Measurements from ENCODE around the gene NDNF.

Gene NDNF

GRCh38 chr4:121054373-121054772 is 18.0 kb downstream of the NDNF start:
- H3K4me3 ChIP-seq (ENCODE audit: low read depth in 1 of 2, low read length in 2 of 2) = no peak overlapping the region
- H3K27ac ChIP-seq (ENCODE audit: low read depth, low read length) = no peak overlapping the region
- H3K36me3 ChIP-seq (ENCODE audit: control insufficient read depth in 1 of 2, insufficient read depth in 2 of 2, low read length in 2 of 2) = no peaks in the 10 kb centered on the region
- H3K27me3 ChIP-seq (ENCODE audit: control insufficient read depth in 1 of 2, insufficient read depth in 2 of 2, low read length in 2 of 2) = no peaks in the 10 kb centered on the region
- H3K9ac ChIP-seq (ENCODE audit: low read depth in 1 of 2, low read length in 2 of 2) = no peak overlapping the region
- no peaks in the 10 kb centered on the region for H3K4me1 ChIP-seq (ENCODE audit: control insufficient read depth in 1 of 2, insufficient read depth in 2 of 2, low read length in 2 of 2)
- no peaks in the 10 kb centered on the region for H3K9me3 ChIP-seq (ENCODE audit: control insufficient read depth in 1 of 2, low read length in 2 of 2)

- H3K27me3 ChIP-seq (ENCODE audit: control insufficient read depth in 1 of 2, insufficient read depth in 2 of 2, low read length in 2 of 2) = no peaks in the 10 kb centered on the region
- no peaks in the 10 kb centered on the region for H3K36me3 ChIP-seq (ENCODE audit: control insufficient read depth in 1 of 2, insufficient read depth in 2 of 2, low read length in 2 of 2)
- H3K27ac ChIP-seq (ENCODE audit: low read depth, low read length) = no peak overlapping the region
- no peak overlapping the region for H3K4me3 ChIP-seq (ENCODE audit: low read depth in 1 of 2, low read length in 2 of 2)
- no peaks in the 10 kb centered on the region for H3K9me3 ChIP-seq (ENCODE audit: control insufficient read depth in 1 of 2, low read length in 2 of 2)
- H3K9ac ChIP-seq (ENCODE audit: low read depth in 1 of 2, low read length in 2 of 2) = no peak overlapping the region
- no peaks in the 10 kb centered on the region for H3K4me1 ChIP-seq (ENCODE audit: control insufficient read depth in 1 of 2, insufficient read depth in 2 of 2, low read length in 2 of 2)
These were observed 18.7 kb downstream of the NDNF start for GRCh38 chr4:121053601-121054143.

- no peaks in the 10 kb centered on the region for H3K4me1 ChIP-seq (ENCODE audit: control insufficient read depth in 1 of 2, insufficient read depth in 2 of 2, low read length in 2 of 2)
- no peaks in the 10 kb centered on the region for H3K9me3 ChIP-seq (ENCODE audit: control insufficient read depth in 1 of 2, low read length in 2 of 2)
- no peak overlapping the region for H3K27ac ChIP-seq (ENCODE audit: low read depth, low read length)
- H3K4me3 ChIP-seq (ENCODE audit: low read depth in 1 of 2, low read length in 2 of 2) = no peak overlapping the region
- no peaks in the 10 kb centered on the region for H3K27me3 ChIP-seq (ENCODE audit: control insufficient read depth in 1 of 2, insufficient read depth in 2 of 2, low read length in 2 of 2)
- no peak overlapping the region for H3K9ac ChIP-seq (ENCODE audit: low read depth in 1 of 2, low read length in 2 of 2)
- no peaks in the 10 kb centered on the region for H3K36me3 ChIP-seq (ENCODE audit: control insufficient read depth in 1 of 2, insufficient read depth in 2 of 2, low read length in 2 of 2)
These were observed 22.0 kb downstream of the NDNF start for GRCh38 chr4:121050300-121050699.

- Histone ChIP-seq H3K9ac (ENCODE audit: low read depth in 1 of 2, low read length in 2 of 2) (no peak overlapping the region), H3K9me3 (ENCODE audit: control insufficient read depth in 1 of 2, low read length in 2 of 2) (no peaks in the 10 kb centered on the region), H3K27me3 (ENCODE audit: control insufficient read depth in 1 of 2, insufficient read depth in 2 of 2, low read length in 2 of 2) (no peaks in the 10 kb centered on the region), H3K4me3 (ENCODE audit: low read depth in 1 of 2, low read length in 2 of 2) (no peak overlapping the region), H3K27ac (ENCODE audit: low read depth, low read length) (no peak overlapping the region), H3K36me3 (ENCODE audit: control insufficient read depth in 1 of 2, insufficient read depth in 2 of 2, low read length in 2 of 2) (no peaks in the 10 kb centered on the region), H3K4me1 (ENCODE audit: control insufficient read depth in 1 of 2, insufficient read depth in 2 of 2, low read length in 2 of 2) (no peaks in the 10 kb centered on the region)
These were observed 23.2 kb downstream of the NDNF start for GRCh38 chr4:121049072-121049599.

- Histone ChIP-seq H3K27me3 (ENCODE audit: control insufficient read depth in 1 of 2, insufficient read depth in 2 of 2, low read length in 2 of 2) (no peaks in the 10 kb centered on the region), H3K36me3 (ENCODE audit: control insufficient read depth in 1 of 2, insufficient read depth in 2 of 2, low read length in 2 of 2) (no peaks in the 10 kb centered on the region), H3K4me3 (ENCODE audit: low read depth in 1 of 2, low read length in 2 of 2) (no peak overlapping the region), H3K9me3 (ENCODE audit: control insufficient read depth in 1 of 2, low read length in 2 of 2) (no peaks in the 10 kb centered on the region), H3K4me1 (ENCODE audit: control insufficient read depth in 1 of 2, insufficient read depth in 2 of 2, low read length in 2 of 2) (no peaks in the 10 kb centered on the region), H3K27ac (ENCODE audit: low read depth, low read length) (no peak overlapping the region), H3K9ac (ENCODE audit: low read depth in 1 of 2, low read length in 2 of 2) (no peak overlapping the region)
These were observed 24.2 kb downstream of the NDNF start for GRCh38 chr4:121048165-121048564.

- Histone ChIP-seq H3K9ac (ENCODE audit: low read depth in 1 of 2, low read length in 2 of 2) (no peak overlapping the region), H3K27me3 (ENCODE audit: control insufficient read depth in 1 of 2, insufficient read depth in 2 of 2, low read length in 2 of 2) (no peaks in the 10 kb centered on the region), H3K4me1 (ENCODE audit: control insufficient read depth in 1 of 2, insufficient read depth in 2 of 2, low read length in 2 of 2) (no peaks in the 10 kb centered on the region), H3K9me3 (ENCODE audit: control insufficient read depth in 1 of 2, low read length in 2 of 2) (no peaks in the 10 kb centered on the region), H3K27ac (ENCODE audit: low read depth, low read length) (no peak overlapping the region), H3K4me3 (ENCODE audit: low read depth in 1 of 2, low read length in 2 of 2) (no peak overlapping the region), H3K36me3 (ENCODE audit: control insufficient read depth in 1 of 2, insufficient read depth in 2 of 2, low read length in 2 of 2) (no peaks in the 10 kb centered on the region)
These were observed 30.8 kb downstream of the NDNF start for GRCh38 chr4:121041307-121042090.

- Histone ChIP-seq H3K27me3 (ENCODE audit: control insufficient read depth in 1 of 2, insufficient read depth in 2 of 2, low read length in 2 of 2) (no peaks in the 10 kb centered on the region), H3K4me1 (ENCODE audit: control insufficient read depth in 1 of 2, insufficient read depth in 2 of 2, low read length in 2 of 2) (no peaks in the 10 kb centered on the region), H3K4me3 (ENCODE audit: low read depth in 1 of 2, low read length in 2 of 2) (no peak overlapping the region), H3K36me3 (ENCODE audit: control insufficient read depth in 1 of 2, insufficient read depth in 2 of 2, low read length in 2 of 2) (no peaks in the 10 kb centered on the region), H3K9ac (ENCODE audit: low read depth in 1 of 2, low read length in 2 of 2) (no peak overlapping the region), H3K9me3 (ENCODE audit: control insufficient read depth in 1 of 2, low read length in 2 of 2) (no peaks in the 10 kb centered on the region), H3K27ac (ENCODE audit: low read depth, low read length) (no peak overlapping the region)
These were observed 38.3 kb downstream of the NDNF start for GRCh38 chr4:121034017-121034416.

- H3K27ac ChIP-seq (ENCODE audit: low read depth, low read length) = no peak overlapping the region
- H3K27me3 ChIP-seq (ENCODE audit: control insufficient read depth in 1 of 2, insufficient read depth in 2 of 2, low read length in 2 of 2) = no peaks in the 10 kb centered on the region
- no peak overlapping the region for H3K9ac ChIP-seq (ENCODE audit: low read depth in 1 of 2, low read length in 2 of 2)
- no peak overlapping the region for H3K4me3 ChIP-seq (ENCODE audit: low read depth in 1 of 2, low read length in 2 of 2)
- H3K36me3 ChIP-seq (ENCODE audit: control insufficient read depth in 1 of 2, insufficient read depth in 2 of 2, low read length in 2 of 2) = no peaks in the 10 kb centered on the region
- no peaks in the 10 kb centered on the region for H3K9me3 ChIP-seq (ENCODE audit: control insufficient read depth in 1 of 2, low read length in 2 of 2)
- H3K4me1 ChIP-seq (ENCODE audit: control insufficient read depth in 1 of 2, insufficient read depth in 2 of 2, low read length in 2 of 2) = no peaks in the 10 kb centered on the region
These were observed 41.6 kb downstream of the NDNF start for GRCh38 chr4:121030711-121031110.

GRCh38 chr4:121030131-121030530 is 42.2 kb downstream of the NDNF start:
- Histone ChIP-seq H3K4me3 (ENCODE audit: low read depth in 1 of 2, low read length in 2 of 2) (no peak overlapping the region), H3K9me3 (ENCODE audit: control insufficient read depth in 1 of 2, low read length in 2 of 2) (no peaks in the 10 kb centered on the region), H3K4me1 (ENCODE audit: control insufficient read depth in 1 of 2, insufficient read depth in 2 of 2, low read length in 2 of 2) (no peaks in the 10 kb centered on the region)

GRCh38 chr4:121026034-121026433 is 46.3 kb downstream of the NDNF start:
- Histone ChIP-seq H3K4me1 (ENCODE audit: control insufficient read depth in 1 of 2, insufficient read depth in 2 of 2, low read length in 2 of 2) (no peaks in the 10 kb centered on the region), H3K27ac (ENCODE audit: low read depth, low read length) (no peak overlapping the region), H3K9ac (ENCODE audit: low read depth in 1 of 2, low read length in 2 of 2) (no peak overlapping the region), H3K9me3 (ENCODE audit: control insufficient read depth in 1 of 2, low read length in 2 of 2) (no peaks in the 10 kb centered on the region), H3K27me3 (ENCODE audit: control insufficient read depth in 1 of 2, insufficient read depth in 2 of 2, low read length in 2 of 2) (no peaks in the 10 kb centered on the region), H3K36me3 (ENCODE audit: control insufficient read depth in 1 of 2, insufficient read depth in 2 of 2, low read length in 2 of 2) (no peaks in the 10 kb centered on the region), H3K4me3 (ENCODE audit: low read depth in 1 of 2, low read length in 2 of 2) (no peak overlapping the region)

More at GRCh38 chr4:121030131-121030530, 42.2 kb downstream of the NDNF start:
- no peak overlapping the region for H3K27ac ChIP-seq (ENCODE audit: low read depth, low read length)
- no peaks in the 10 kb centered on the region for H3K36me3 ChIP-seq (ENCODE audit: control insufficient read depth in 1 of 2, insufficient read depth in 2 of 2, low read length in 2 of 2)
- H3K27me3 ChIP-seq (ENCODE audit: control insufficient read depth in 1 of 2, insufficient read depth in 2 of 2, low read length in 2 of 2) = no peaks in the 10 kb centered on the region
- no peak overlapping the region for H3K9ac ChIP-seq (ENCODE audit: low read depth in 1 of 2, low read length in 2 of 2)
